BE2C (cell line): Measurements from ENCODE around the gene EEF1B2.

ENCODE experiments used
- DNase-seq: peaks from one replicate; pipeline ENCODE4 v3.0.0-alpha.2; 2020
- H3K27me3 ChIP-seq: fragments of 250-450 bp; sonication (Bioruptor Pico); 2 replicates; pipeline ENCODE4 v1.5.1; 2020; ENCODE audit warnings: mild to moderate bottlenecking
- H3K36me3 ChIP-seq: fragments of 250-450 bp; sonication (Bioruptor Pico); 2 replicates; pipeline ENCODE4 v1.5.1; 2020; ENCODE audit warnings: mild to moderate bottlenecking
- H3K4me1 ChIP-seq: fragments of 250-450 bp; sonication (Bioruptor Pico); 2 replicates; pipeline ENCODE4 v1.5.1; 2020
- H3K4me3 ChIP-seq: 2 replicates; pipeline ENCODE4 v1.5.1; 2011; ENCODE audit warnings: low read depth, low read length
- H3K9me3 ChIP-seq: fragments of 250-450 bp; sonication (Bioruptor Pico); 2 replicates; pipeline ENCODE4 v1.5.1; 2020
- CTCF ChIP-seq: IDR thresholded peaks from 2 replicates; pipeline ENCODE4 v1.5.1; 2012; ENCODE audit warnings: mild to moderate bottlenecking, low read depth, low read length

The EEF1B2 gene

DNA sequence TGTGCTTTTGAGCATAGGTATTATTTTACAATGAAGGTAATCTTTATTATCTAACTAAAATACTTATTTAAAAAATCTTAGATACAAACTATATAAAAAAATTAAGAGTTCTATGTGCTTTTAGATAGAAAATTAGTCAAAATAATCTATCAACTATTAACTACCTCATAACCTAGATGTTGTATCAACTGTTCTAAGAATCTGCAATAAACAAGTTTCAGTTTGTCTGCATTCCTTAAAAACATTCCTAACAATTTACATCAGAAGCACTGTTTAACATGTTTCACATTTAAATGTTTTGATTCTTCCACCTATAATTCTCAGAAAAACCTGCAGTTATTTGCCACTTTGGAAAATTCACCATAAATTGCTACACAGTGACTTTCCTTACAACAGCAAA is 33.8 kb upstream of the EEF1B2 start:
- Histone ChIP-seq H3K4me3 (no peak overlapping the region), H3K27me3 (no peaks in the 10 kb centered on the region), H3K9me3 (no peaks in the 10 kb centered on the region), H3K4me1 (no peaks in the 10 kb centered on the region), H3K36me3 (peaks cover 86% of the 10 kb centered on the region)
- DNase-seq: no peak
- TF ChIP-seq CTCF: no peak

DNA sequence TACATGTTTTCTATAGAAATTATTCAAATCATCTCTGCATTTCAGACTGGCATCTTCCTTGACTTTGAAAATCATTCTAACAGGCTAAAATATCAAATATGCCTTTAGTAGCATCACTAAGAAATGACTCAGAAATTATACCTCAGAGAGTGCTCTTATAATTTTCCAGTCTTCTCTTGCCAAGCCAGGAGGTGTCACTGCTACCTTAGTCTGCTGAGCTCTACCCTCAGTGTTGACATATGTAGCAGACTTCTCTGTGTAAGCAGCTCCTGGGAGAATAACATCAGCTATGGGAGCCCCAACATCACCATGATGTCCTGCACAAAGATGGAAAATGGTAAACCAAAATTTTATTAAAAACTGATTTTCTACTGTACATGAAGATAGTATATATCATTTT is 32.0 kb upstream of the EEF1B2 start:
- H3K27me3 ChIP-seq: no peaks in the 10 kb centered on the region
- peaks cover 84% of the 10 kb centered on the region for H3K36me3 ChIP-seq
- no peak for DNase-seq
- no peaks in the 10 kb centered on the region for H3K9me3 ChIP-seq
- no peak overlapping the region for H3K4me3 ChIP-seq
- H3K4me1 ChIP-seq: no peaks in the 10 kb centered on the region
- TF ChIP-seq CTCF: peak; percentile 30; the same call in 1 of the 2 replicates

DNA sequence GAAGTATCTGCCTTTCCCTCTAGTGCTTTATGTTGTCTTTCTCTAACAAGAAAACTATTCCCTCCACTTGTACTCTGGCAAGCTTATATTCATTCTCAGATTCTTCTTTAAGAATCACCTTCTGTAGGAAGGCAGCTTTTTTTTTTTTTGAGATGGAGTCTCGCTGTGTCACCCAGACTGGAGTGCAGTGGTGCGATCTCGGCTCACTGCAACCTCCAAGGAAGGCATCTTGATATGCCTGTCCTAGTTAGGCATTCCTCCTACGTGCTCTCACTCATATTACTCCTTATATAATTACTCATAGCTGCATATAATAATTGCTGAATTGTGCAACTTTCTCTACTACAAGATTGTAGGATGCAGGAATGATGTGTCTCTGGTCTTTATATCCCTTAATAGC is 16.2 kb upstream of the EEF1B2 start:
- H3K4me1 ChIP-seq: no peaks in the 10 kb centered on the region
- no peaks in the 10 kb centered on the region for H3K27me3 ChIP-seq
- DNase-seq: no peak
- H3K4me3 ChIP-seq: no peak overlapping the region
- TF ChIP-seq CTCF: no peak
- H3K9me3 ChIP-seq: no peaks in the 10 kb centered on the region
- H3K36me3 ChIP-seq: peaks cover 86% of the 10 kb centered on the region

DNA sequence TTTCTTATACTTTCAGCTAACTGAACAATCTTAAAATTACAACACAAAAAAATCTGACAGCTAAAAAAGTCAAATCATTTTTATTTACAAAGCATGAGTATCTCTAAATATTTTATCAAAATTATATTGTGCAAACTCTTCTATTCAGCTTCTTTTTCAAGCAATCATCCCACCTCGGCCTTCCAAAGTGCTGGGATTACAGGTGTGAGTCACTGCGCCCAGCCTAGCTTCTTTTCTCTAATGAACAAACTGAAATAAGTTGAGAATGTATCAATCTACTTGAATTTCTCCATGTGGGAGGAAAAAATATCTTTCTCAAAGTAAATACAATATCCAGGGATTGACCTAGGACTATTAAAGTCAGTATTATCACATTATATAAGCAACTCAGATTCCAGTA is 15.3 kb upstream of the EEF1B2 start:
- Histone ChIP-seq H3K4me3 (no peak overlapping the region), H3K36me3 (peaks cover 88% of the 10 kb centered on the region), H3K4me1 (no peaks in the 10 kb centered on the region), H3K9me3 (no peaks in the 10 kb centered on the region), H3K27me3 (no peaks in the 10 kb centered on the region)
- no peak for TF ChIP-seq CTCF
- DNase-seq: no peak

- Histone ChIP-seq H3K4me3 (no peak overlapping the region), H3K9me3 (no peaks in the 10 kb centered on the region), H3K4me1 (no peaks in the 10 kb centered on the region), H3K27me3 (no peaks in the 10 kb centered on the region), H3K36me3 (peaks cover 89% of the 10 kb centered on the region)
- no peak for DNase-seq
- no peak for TF ChIP-seq CTCF
These were observed 14.0 kb upstream of the EEF1B2 start for GRCh38 chr2:206145665-206146064.

DNA sequence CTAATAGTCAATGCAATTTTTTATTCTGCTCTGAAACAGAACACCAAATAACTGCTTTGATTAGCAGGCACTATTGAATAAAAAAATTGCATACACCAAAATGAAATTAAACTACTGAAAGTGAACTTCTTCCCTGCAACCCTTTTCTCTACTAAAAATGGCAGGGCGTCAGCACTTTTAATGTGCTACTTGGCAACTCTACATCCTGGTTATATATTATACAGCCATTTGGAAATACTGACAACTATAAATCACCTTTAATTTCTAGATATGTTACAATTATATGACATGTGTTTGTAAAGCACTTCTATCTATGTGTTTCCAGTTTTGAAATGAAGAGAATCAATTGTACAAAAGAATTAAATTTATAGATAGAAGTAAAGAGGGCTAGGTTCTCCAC is 10.4 kb upstream of the EEF1B2 start:
- no peaks in the 10 kb centered on the region for H3K9me3 ChIP-seq
- H3K36me3 ChIP-seq: peaks cover 66% of the 10 kb centered on the region
- no peak for DNase-seq
- 0 out of 2 replicates have a peak, but pooled peaks cover 1% of the 10 kb centered on the region for H3K4me1 ChIP-seq
- H3K27me3 ChIP-seq: no peaks in the 10 kb centered on the region
- no peak overlapping the region for H3K4me3 ChIP-seq
- no peak for TF ChIP-seq CTCF
